Common myeloid progenitor, CD34-positive (primary cell): ENCODE data around the gene RSAD1.
"Not testable (repeated sequence)": the region's sequence is repeated elsewhere in the genome, so short reads cannot be mapped to it uniquely, and the experiment has no call there.

Experiments
- CTCF ChIA-PET: fragments of 350-600 bp; sonication (Branson Sonifier 250); formaldehyde crosslinking; loops from one replicate; lab custom pipeline; 2021; ENCODE audit warnings: antibody characterized with exemption; lab: Charles Lee
- POLR2A ChIA-PET: fragments of 350-600 bp; sonication (Branson Sonifier 250); formaldehyde crosslinking; loops from one replicate; lab custom pipeline; 2021; ENCODE audit warnings: antibody characterized with exemption; lab: Charles Lee
- DNase-seq, 3 donors: peaks; one replicate each; pipeline versions ENCODE4 v3.0.0 to v3.0.0-alpha.2; 2013
- H3K27ac ChIP-seq, 2 experiments: 1 replicate in 1 of 2; 2 replicates in 1 of 2; pipeline ENCODE4 v1.7.0; 2013; ENCODE audit warnings: inconsistent platforms in 2 of 2, low read length in 2 of 2, mild to moderate bottlenecking in 2 of 2, low read depth in 1 of 2, moderate library complexity in 1 of 2; ENCODE audit not compliant: severe bottlenecking in 2 of 2, insufficient read depth in 1 of 2, poor library complexity in 1 of 2
- H3K27me3 ChIP-seq, 5 experiments: replicated peaks in 2 of 5; 1 replicate in 3 of 5; 2 replicates in 2 of 5; pipeline versions ENCODE4 v1.6.1 to v1.7.0; 2013; ENCODE audit warnings: low read length in 4 of 5, mild to moderate bottlenecking in 2 of 5, moderate library complexity in 2 of 5, inconsistent platforms in 1 of 5; ENCODE audit not compliant: insufficient read depth in 5 of 5, control insufficient read depth in 4 of 5
- H3K36me3 ChIP-seq, 4 experiments: 1 replicate in 2 of 4; 2 replicates in 2 of 4; pipeline versions ENCODE4 v1.6.1 to v1.7.0; 2013; ENCODE audit warnings: low read length in 3 of 4, control low read depth in 1 of 4, mild to moderate bottlenecking in 1 of 4; ENCODE audit not compliant: control insufficient read depth in 4 of 4, insufficient read depth in 4 of 4
- H3K4me1 ChIP-seq, 4 experiments: 1 replicate in 3 of 4; 2 replicates in 1 of 4; pipeline versions ENCODE4 v1.6.1 to v1.7.1; 2013; ENCODE audit warnings: low read length in 3 of 4, mild to moderate bottlenecking in 3 of 4, control low read depth in 1 of 4, inconsistent platforms in 1 of 4, moderate library complexity in 1 of 4; ENCODE audit not compliant: control insufficient read depth in 4 of 4, insufficient read depth in 4 of 4; ENCODE audit errors: control extremely low read depth in 1 of 4
- H3K4me3 ChIP-seq, 7 experiments: 1 replicate in 4 of 7; 2 replicates in 3 of 7; pipeline versions ENCODE4 v1.5.1 to v1.7.0; 2013; ENCODE audit warnings: mild to moderate bottlenecking in 7 of 7, low read length in 6 of 7, moderate library complexity in 6 of 7, inconsistent platforms in 2 of 7, low read depth in 2 of 7, control low read depth in 1 of 7; ENCODE audit not compliant: insufficient read depth in 4 of 7, control insufficient read depth in 1 of 7; ENCODE audit errors: extremely low read depth in 1 of 7
- H3K9me3 ChIP-seq, 5 experiments: 1 replicate in 4 of 5; 2 replicates in 1 of 5; pipeline versions ENCODE4 v1.6.1 to v1.7.1; 2013; ENCODE audit warnings: low read length in 4 of 5, mild to moderate bottlenecking in 2 of 5, inconsistent platforms in 1 of 5, low read depth in 1 of 5, moderate library complexity in 1 of 5; ENCODE audit not compliant: control insufficient read depth in 4 of 5, insufficient read depth in 2 of 5; ENCODE audit errors: control extremely low read depth in 1 of 5
- WGBS: methylation state at CpG from one replicate; pipeline ENCODE4 v1.1.5; 2013; ENCODE audit not compliant: insufficient coverage; 5-methylcytosine and 5-hydroxymethylcytosine counted together

RSAD1 gene

GRCh38 chr17:50472286-50472685 lies 6.4 kb upstream of the RSAD1 start:
- POLR2A ChIA-PET = no interaction called here
- WGBS = 100% methylated on average over 9 of the region's 10 CpGs
- CTCF ChIA-PET = interaction anchor here (0.9 to 1.4 kb wide), 4 partner anchors 11 to 110 kb away, joined by 3 to 4 read pairs (median 3); no protein-coding TSS in a partner anchor

DNA sequence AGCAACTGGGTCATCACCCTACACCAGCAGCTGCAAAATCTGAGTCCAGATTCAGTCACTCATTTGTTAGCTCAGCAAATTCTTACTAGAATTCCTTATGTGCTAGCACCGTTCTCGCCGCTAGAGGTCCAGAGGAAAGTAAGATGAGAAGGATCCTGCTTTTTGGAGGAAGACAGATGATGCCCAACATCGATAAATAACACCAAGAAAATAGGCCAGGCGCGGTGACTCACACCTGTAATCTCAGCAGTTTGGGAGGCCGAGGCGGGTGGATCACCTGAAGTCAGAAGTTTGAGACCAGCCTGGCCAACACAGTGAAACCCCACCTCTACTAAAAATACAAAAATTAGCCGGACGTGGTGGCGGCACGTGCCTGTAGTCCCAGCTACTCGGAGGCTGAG lies 5.9 kb upstream of the RSAD1 start:
- Histone ChIP-seq H3K27me3 (peaks cover 0 to 27% (median 7%) of the 10 kb centered on the region in 5 experiments), H3K36me3 (peaks cover 2 to 13% (median 6%) of the 10 kb centered on the region in 4 experiments), H3K4me1 (peaks cover 0 to 27% (median 19%) of the 10 kb centered on the region in 4 experiments)
- POLR2A ChIA-PET, DNase-seq, H3K27ac ChIP-seq, H3K4me3 ChIP-seq, H3K9me3 ChIP-seq: not testable (repeated sequence)
- CTCF ChIA-PET = interaction anchor here (1.0 to 1.2 kb wide), 3 partner anchors 11 to 110 kb away, joined by 3 to 4 read pairs (median 3); no protein-coding TSS in a partner anchor
- 99% methylated on average over 8 of the region's 13 CpGs for WGBS

More at GRCh38 chr17:50472286-50472685, 6.4 kb upstream of the RSAD1 start:
- H3K27me3 ChIP-seq = peaks cover 0 to 32% (median 7%) of the 10 kb centered on the region in 5 experiments
- no peak for DNase-seq
- peaks cover 2 to 13% (median 6%) of the 10 kb centered on the region in 4 experiments for H3K36me3 ChIP-seq
- H3K9me3 ChIP-seq = no peaks in the 10 kb centered on the region
- no peak overlapping the region for H3K4me3 ChIP-seq
- peaks cover 0 to 27% (median 19%) of the 10 kb centered on the region in 4 experiments for H3K4me1 ChIP-seq
- no peak overlapping the region for H3K27ac ChIP-seq

- Histone ChIP-seq H3K4me1 (peaks cover 0 to 26% (median 20%) of the 10 kb centered on the region in 4 experiments), H3K9me3 (no peaks in the 10 kb centered on the region), H3K27me3 (peaks cover 0 to 16% (median 0%) of the 10 kb centered on the region in 5 experiments), H3K27ac (no peak overlapping the region), H3K4me3 (no peak overlapping the region), H3K36me3 (peaks cover 2 to 13% (median 6%) of the 10 kb centered on the region in 4 experiments)
- 100% methylated on average over 7 of the region's 11 CpGs for WGBS
- ChIA-PET POLR2A (no interaction called here), CTCF (interaction anchor here (1.0 to 2.3 kb wide), 2 partner anchors 10 to 77 kb away, joined by 4 to 5 read pairs; partner anchors contain the start of gene LRRC59)
- DNase-seq = no peak
These were observed 4.8 kb upstream of the RSAD1 start for GRCh38 chr17:50473901-50474300.

GRCh38 chr17:50474523-50474922 lies 4.1 kb upstream of the RSAD1 start:
- 95% methylated on average over 3 of the region's 6 CpGs for WGBS

DNA sequence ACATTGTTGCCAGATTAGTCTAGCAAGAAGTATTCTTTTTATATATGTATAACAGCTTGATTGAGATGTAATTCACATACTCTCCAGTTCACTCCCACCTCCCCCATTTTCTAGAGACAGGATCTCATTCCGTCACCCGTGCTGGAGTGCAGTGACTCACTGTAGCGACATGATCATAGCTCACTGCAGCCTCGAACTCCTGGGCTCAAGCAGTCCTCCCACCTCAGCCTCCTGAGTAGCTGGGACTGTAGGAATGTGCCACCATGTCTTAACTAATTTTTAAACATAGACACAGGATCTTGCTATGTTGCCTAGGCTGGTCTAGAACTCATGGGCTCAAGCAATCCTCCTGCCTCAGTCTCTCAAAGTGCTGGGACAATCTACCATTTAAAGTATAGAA lies 3.3 kb upstream of the RSAD1 start:
- WGBS = 87% methylated on average over 4 of the region's 4 CpGs

More at GRCh38 chr17:50474523-50474922, 4.1 kb upstream of the RSAD1 start:
- Histone ChIP-seq H3K36me3 (peaks cover 2 to 13% (median 6%) of the 10 kb centered on the region in 4 experiments), H3K4me1 (peaks cover 0 to 25% (median 21%) of the 10 kb centered on the region in 4 experiments), H3K9me3 (no peaks in the 10 kb centered on the region), H3K4me3 (no peak overlapping the region), H3K27me3 (peaks cover 0 to 10% (median 0%) of the 10 kb centered on the region in 5 experiments), H3K27ac (no peak overlapping the region)
- ChIA-PET CTCF (interaction anchor here (0.5 to 2.3 kb wide), 4 partner anchors 27 to 77 kb away, joined by 3 to 5 read pairs (median 3); partner anchors contain the start of gene LRRC59), POLR2A (interaction anchor here (0.6 kb wide), 1 partner anchor 220 kb away, joined by 5 read pairs; no protein-coding TSS in a partner anchor)
- DNase-seq = no peak

DNA sequence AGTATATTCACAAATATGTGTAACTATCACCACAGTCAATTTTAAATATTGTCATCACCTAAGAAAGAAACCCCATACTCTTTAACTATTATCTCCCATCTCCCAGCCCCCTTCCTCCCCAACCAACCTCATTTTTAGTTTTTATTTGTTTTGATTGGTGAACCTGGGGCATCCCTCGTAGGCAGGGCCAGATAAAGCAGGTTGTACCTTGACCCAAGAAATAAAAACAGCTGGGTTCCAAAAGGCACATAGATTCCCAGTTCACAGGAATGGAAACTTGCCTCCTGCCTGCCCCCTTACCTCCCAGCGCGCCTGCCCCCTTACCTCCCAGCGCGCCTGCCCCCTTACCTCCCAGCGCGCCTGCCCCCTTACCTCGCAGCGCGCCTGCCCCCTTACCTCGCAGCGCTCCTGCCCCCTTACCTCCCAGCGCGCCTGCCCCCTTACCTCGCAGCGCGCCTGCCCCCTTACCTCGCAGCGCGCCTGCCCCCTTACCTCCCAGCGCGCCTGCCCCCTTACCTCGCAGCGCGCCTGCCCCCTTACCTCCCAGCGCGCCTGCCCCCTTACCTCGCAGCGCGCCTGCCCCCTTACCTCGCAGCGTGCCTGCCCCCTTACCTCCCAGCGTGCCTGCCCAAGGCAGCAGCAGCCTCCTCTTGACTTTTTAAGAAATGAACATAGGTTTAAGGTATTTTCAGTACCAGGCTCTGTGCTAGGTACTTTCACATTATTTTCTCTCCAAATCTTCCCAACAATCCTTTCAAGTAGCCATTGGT lies 2.7 kb upstream of the RSAD1 start:
- H3K27ac ChIP-seq, H3K4me3 ChIP-seq, POLR2A ChIA-PET, H3K9me3 ChIP-seq, H3K27me3 ChIP-seq, DNase-seq: not testable (repeated sequence)
- Histone ChIP-seq H3K36me3 (peaks cover 2 to 17% (median 10%) of the 10 kb centered on the region in 4 experiments), H3K4me1 (peaks cover 0 to 28% (median 25%) of the 10 kb centered on the region in 4 experiments)
- CTCF ChIA-PET = interaction anchor here (0.9 to 1.4 kb wide), 5 partner anchors 8 to 44 kb away, joined by 3 to 4 read pairs (median 3); no protein-coding TSS in a partner anchor
- WGBS = 75% methylated on average over 8 of the region's 33 CpGs

More for the DNA sequence above, 3.3 kb upstream of the RSAD1 start:
- Histone ChIP-seq H3K4me3 (no peak overlapping the region), H3K27me3 (peaks cover 0 to 4% (median 0%) of the 10 kb centered on the region in 5 experiments), H3K36me3 (peaks cover 2 to 14% (median 8%) of the 10 kb centered on the region in 4 experiments), H3K27ac (no peak overlapping the region), H3K9me3 (no peaks in the 10 kb centered on the region), H3K4me1 (peaks cover 0 to 32% (median 27%) of the 10 kb centered on the region in 4 experiments)
- DNase-seq = no peak
- ChIA-PET POLR2A (no interaction called here), CTCF (interaction anchor here (1.1 to 2.3 kb wide), 3 partner anchors 27 to 78 kb away, joined by 3 to 5 read pairs (median 3); partner anchors contain the start of gene LRRC59)
